Measurements from ENCODE around the gene ABHD4.
"Not testable (repeated sequence)": the region's sequence is repeated elsewhere in the genome, so short reads cannot be mapped to it uniquely, and the experiment has no call there.

Gene ABHD4

GRCh38 chr14:22630066-22630465, 32.0 kb downstream of the ABHD4 start:
- no peak for DNase-seq

- DNase-seq: no peak
These were observed 32.4 kb downstream of the ABHD4 start for GRCh38 chr14:22630486-22630885.

- no peak for DNase-seq
These were observed 36.3 kb downstream of the ABHD4 start for GRCh38 chr14:22634233-22634900.

- DNase-seq: not testable (repeated sequence)
These were observed 37.9 kb downstream of the ABHD4 start for GRCh38 chr14:22635980-22636379.

GRCh38 chr14:22640192-22640591, 42.1 kb downstream of the ABHD4 start:
- no peak for DNase-seq

- no peak for DNase-seq
These were observed 43.7 kb downstream of the ABHD4 start for GRCh38 chr14:22641846-22642245.

- peak; percentile 58 for DNase-seq
These were observed 46.2 kb downstream of the ABHD4 start, which contains the start of gene OR6J1 for GRCh38 chr14:22644305-22644635. OR6J1 (minus strand) TSS chr14:22644352; CDS start chr14:22634811, 9,541 bp downstream.

GRCh38 chr14:22646570-22647254, 48.6 kb downstream of the ABHD4 start:
- no peak for DNase-seq

GRCh38 chr14:22648506-22648905, 50.4 kb downstream of the ABHD4 start:
- no peak for DNase-seq

- DNase-seq: no peak
These were observed 52.1 kb downstream of the ABHD4 start for GRCh38 chr14:22650046-22650739.

- peak; percentile 33 for DNase-seq
These were observed 52.9 kb downstream of the ABHD4 start for GRCh38 chr14:22650960-22651521.

- no peak for DNase-seq
These were observed 53.5 kb downstream of the ABHD4 start for GRCh38 chr14:22651586-22651985.

- peak; percentile 84 for DNase-seq
These were observed 55.0 kb downstream of the ABHD4 start for GRCh38 chr14:22653012-22653621.

GRCh38 chr14:22656226-22656625, 58.1 kb downstream of the ABHD4 start:
- DNase-seq: no peak

GRCh38 chr14:22656945-22657731, 59.0 kb downstream of the ABHD4 start:
- DNase-seq: no peak

- DNase-seq: peak; percentile 35
These were observed 59.8 kb downstream of the ABHD4 start for GRCh38 chr14:22657861-22658260.

GRCh38 chr14:22658946-22659345, 60.8 kb downstream of the ABHD4 start:
- DNase-seq: no peak

- DNase-seq: no peak
These were observed 62.6 kb downstream of the ABHD4 start for GRCh38 chr14:22660654-22661053.

Data from NCI-H82 (cell line).